ENCODE measurements around the gene NECTIN4. TPM values are rescaled to one million over a fixed set of nuclear protein-coding genes. Genes with fewer than 3 reads are reported as not detected.

Gene NECTIN4
- total and polyA plus RNA-seq, 2 of the 13 experiments (the other 11 are each of a cell fraction or from before 2014, with no cell fraction given): 5.9 to 12.4 TPM

DNA sequence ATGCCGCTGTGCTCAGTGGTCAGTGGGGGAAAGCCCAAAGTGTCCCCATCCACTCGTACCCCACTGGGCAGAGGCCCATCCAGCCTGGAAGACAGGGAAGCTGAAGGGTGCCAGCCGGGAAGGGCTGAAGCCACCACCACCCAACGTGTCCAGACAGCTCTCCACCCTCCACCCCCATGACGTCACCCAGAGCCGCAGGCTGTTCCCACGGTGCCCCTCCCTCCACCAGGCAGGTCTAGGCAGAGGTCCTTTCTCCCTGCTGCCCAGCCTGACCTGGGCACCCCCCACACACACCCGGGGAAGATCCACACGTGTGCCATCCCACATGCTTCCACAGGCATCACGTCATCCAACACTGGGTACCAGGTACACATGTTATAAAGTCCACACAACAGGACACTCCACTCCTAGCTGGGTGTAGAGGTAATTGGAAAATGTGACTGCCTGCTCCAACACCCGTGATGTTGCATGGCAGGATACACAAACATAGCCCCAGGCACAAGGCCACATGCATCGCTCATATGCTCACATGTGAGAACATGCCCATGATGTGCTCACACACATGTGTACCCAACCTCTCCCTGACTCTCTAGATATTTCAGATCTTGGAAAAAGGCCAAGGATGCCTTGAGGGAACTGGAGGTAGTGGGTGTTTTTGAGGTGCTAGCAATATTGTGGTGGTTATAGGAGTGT lies 14.5 kb downstream of the NECTIN4 start (continued):
- TF ChIP-seq, protein P1, sequence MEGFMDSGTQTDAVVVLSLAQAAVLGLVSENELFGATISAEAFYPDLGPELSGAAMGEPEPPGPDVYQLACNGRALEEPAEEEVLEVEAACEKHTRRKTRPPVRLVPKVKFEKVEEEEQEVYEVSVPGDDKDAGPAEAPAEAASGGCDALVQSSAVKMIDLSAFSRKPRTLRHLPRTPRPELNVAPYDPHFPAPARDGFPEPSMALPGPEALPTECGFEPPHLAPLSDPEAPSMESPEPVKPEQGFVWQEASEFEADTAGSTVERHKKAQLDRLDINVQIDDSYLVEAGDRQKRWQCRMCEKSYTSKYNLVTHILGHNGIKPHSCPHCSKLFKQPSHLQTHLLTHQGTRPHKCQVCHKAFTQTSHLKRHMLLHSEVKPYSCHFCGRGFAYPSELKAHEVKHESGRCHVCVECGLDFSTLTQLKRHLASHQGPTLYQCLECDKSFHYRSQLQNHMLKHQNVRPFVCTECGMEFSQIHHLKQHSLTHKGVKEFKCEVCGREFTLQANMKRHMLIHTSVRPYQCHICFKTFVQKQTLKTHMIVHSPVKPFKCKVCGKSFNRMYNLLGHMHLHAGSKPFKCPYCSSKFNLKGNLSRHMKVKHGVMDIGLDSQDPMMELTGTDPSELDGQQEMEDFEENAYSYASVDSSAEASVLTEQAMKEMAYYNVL (CRISPR knock-in tag; IDR thresholded peaks at IDR 0.05; ENCODE audit: borderline replicate concordance): no peak; the same call in 1 of the 2 replicates
- TF ChIP-seq ZNF460 (CRISPR knock-in tag; IDR thresholded peaks at IDR 0.05; ENCODE audit: borderline replicate concordance) (no peak), ZNF766 (CRISPR knock-in tag; IDR thresholded peaks at IDR 0.05; ENCODE audit: borderline replicate concordance) (no peak), REL (CRISPR knock-in tag; conservative IDR thresholded peaks at IDR 0.05) (no peak), ZNF772 (CRISPR knock-in tag; IDR thresholded peaks at IDR 0.05) (0 out of 2 replicates have a peak, but pooled peaks have one; percentile 51), PLRG1 (conservative IDR thresholded peaks at IDR 0.05) (no peak), ELF1 (CRISPR knock-in tag; IDR thresholded peaks at IDR 0.05) (no peak), THAP11 (CRISPR knock-in tag; IDR thresholded peaks at IDR 0.05) (no peak), ZBTB20 (CRISPR knock-in tag; IDR thresholded peaks at IDR 0.05; ENCODE audit: borderline replicate concordance, low read depth) (no peak), CREM (IDR thresholded peaks at IDR 0.05) (peak; percentile 64; the same call in 1 of the 2 replicates), CREM (CRISPR knock-in tag; IDR thresholded peaks at IDR 0.05) (no peak), ZKSCAN5 (CRISPR knock-in tag; IDR thresholded peaks at IDR 0.05) (no peak), HNRNPL (IDR thresholded peaks at IDR 0.05; ENCODE audit: low read depth, low read length) (0 out of 2 replicates have a peak, but pooled peaks have one; percentile 45), ZKSCAN1 (IDR thresholded peaks at IDR 0.05; ENCODE audit: low read length) (no peak), KLF12 (CRISPR knock-in tag; IDR thresholded peaks at IDR 0.05; ENCODE audit: borderline replicate concordance) (no peak)
- TF ChIP-seq, protein P2, sequence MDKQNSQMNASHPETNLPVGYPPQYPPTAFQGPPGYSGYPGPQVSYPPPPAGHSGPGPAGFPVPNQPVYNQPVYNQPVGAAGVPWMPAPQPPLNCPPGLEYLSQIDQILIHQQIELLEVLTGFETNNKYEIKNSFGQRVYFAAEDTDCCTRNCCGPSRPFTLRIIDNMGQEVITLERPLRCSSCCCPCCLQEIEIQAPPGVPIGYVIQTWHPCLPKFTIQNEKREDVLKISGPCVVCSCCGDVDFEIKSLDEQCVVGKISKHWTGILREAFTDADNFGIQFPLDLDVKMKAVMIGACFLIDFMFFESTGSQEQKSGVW (CRISPR knock-in tag; IDR thresholded peaks at IDR 0.05; ENCODE audit: borderline replicate concordance): no peak
- TF ChIP-seq, protein P3, sequence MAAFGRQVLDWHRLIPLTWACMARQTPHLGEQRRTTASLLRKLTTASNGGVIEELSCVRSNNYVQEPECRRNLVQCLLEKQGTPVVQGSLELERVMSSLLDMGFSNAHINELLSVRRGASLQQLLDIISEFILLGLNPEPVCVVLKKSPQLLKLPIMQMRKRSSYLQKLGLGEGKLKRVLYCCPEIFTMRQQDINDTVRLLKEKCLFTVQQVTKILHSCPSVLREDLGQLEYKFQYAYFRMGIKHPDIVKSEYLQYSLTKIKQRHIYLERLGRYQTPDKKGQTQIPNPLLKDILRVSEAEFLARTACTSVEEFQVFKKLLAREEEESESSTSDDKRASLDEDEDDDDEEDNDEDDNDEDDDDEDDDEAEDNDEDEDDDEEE (CRISPR knock-in tag; IDR thresholded peaks at IDR 0.05): no peak
- TF ChIP-seq, protein P4, sequence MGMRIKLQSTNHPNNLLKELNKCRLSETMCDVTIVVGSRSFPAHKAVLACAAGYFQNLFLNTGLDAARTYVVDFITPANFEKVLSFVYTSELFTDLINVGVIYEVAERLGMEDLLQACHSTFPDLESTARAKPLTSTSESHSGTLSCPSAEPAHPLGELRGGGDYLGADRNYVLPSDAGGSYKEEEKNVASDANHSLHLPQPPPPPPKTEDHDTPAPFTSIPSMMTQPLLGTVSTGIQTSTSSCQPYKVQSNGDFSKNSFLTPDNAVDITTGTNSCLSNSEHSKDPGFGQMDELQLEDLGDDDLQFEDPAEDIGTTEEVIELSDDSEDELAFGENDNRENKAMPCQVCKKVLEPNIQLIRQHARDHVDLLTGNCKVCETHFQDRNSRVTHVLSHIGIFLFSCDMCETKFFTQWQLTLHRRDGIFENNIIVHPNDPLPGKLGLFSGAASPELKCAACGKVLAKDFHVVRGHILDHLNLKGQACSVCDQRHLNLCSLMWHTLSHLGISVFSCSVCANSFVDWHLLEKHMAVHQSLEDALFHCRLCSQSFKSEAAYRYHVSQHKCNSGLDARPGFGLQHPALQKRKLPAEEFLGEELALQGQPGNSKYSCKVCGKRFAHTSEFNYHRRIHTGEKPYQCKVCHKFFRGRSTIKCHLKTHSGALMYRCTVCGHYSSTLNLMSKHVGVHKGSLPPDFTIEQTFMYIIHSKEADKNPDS (CRISPR knock-in tag; IDR thresholded peaks at IDR 0.05): no peak
- TF ChIP-seq, protein P5, sequence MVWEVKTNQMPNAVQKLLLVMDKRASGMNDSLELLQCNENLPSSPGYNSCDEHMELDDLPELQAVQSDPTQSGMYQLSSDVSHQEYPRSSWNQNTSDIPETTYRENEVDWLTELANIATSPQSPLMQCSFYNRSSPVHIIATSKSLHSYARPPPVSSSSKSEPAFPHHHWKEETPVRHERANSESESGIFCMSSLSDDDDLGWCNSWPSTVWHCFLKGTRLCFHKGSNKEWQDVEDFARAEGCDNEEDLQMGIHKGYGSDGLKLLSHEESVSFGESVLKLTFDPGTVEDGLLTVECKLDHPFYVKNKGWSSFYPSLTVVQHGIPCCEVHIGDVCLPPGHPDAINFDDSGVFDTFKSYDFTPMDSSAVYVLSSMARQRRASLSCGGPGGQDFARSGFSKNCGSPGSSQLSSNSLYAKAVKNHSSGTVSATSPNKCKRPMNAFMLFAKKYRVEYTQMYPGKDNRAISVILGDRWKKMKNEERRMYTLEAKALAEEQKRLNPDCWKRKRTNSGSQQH (CRISPR knock-in tag; IDR thresholded peaks at IDR 0.05; ENCODE audit: low read depth): no peak
- TF ChIP-seq, protein P6, sequence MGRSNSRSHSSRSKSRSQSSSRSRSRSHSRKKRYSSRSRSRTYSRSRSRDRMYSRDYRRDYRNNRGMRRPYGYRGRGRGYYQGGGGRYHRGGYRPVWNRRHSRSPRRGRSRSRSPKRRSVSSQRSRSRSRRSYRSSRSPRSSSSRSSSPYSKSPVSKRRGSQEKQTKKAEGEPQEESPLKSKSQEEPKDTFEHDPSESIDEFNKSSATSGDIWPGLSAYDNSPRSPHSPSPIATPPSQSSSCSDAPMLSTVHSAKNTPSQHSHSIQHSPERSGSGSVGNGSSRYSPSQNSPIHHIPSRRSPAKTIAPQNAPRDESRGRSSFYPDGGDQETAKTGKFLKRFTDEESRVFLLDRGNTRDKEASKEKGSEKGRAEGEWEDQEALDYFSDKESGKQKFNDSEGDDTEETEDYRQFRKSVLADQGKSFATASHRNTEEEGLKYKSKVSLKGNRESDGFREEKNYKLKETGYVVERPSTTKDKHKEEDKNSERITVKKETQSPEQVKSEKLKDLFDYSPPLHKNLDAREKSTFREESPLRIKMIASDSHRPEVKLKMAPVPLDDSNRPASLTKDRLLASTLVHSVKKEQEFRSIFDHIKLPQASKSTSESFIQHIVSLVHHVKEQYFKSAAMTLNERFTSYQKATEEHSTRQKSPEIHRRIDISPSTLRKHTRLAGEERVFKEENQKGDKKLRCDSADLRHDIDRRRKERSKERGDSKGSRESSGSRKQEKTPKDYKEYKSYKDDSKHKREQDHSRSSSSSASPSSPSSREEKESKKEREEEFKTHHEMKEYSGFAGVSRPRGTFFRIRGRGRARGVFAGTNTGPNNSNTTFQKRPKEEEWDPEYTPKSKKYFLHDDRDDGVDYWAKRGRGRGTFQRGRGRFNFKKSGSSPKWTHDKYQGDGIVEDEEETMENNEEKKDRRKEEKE (IDR thresholded peaks at IDR 0.05): no peak

Measured in HepG2 (cell line).